Upper lobe of left lung (tissue), 4 donors: ENCODE results near the gene COL8A2.

Experiments
- CTCF ChIP-seq, 6 experiments: fragments of 450-650 bp in 4 of 6; fragments of 200-600 bp in 2 of 6; sonication (generic) in 2 of 6; IDR thresholded peaks; one replicate each; pipeline ENCODE4 v1.5.1; 2016 to 2019; ENCODE audit warnings: antibody characterized with exemption in 6 of 6
- POLR2A ChIP-seq, 4 donors: fragments of 450-650 bp; IDR thresholded peaks; one replicate each; pipeline ENCODE4 v1.5.1; 2016 to 2017; ENCODE audit warnings: antibody characterized with exemption in 4 of 4, mild to moderate bottlenecking in 2 of 4

GRCh38 chr1:36118447-36119204 lies 6.4 kb downstream of the COL8A2 start:
- TF ChIP-seq POLR2A (IDR thresholded peaks at IDR 0.05) (no peak), CTCF (IDR thresholded peaks at IDR 0.05) (no peak)
